ENCODE measurements around the gene NTN3. TPM values are rescaled to one million over a fixed set of nuclear protein-coding genes. Genes with fewer than 3 reads are reported as not detected.

The NTN3 gene
- total and polyA plus RNA-seq, 9 donors = 0.12 to 0.34 (median 0.19) TPM; not detected in 5

Small RNAs within 50 kb of the gene (microRNA-seq; reads per million reads assigned to microRNA genes)
- 0 reads per million in 3 donors for gene MIR6767
- gene MIR6768 = 0 reads per million in 3 donors

Small RNAs within 50 kb of the gene (small RNA-seq; reads per million reads assigned to genes)
- gene AC093525.1 = not detected
- not detected for gene MIR6768

Other genes with a start within 250 kb of the NTN3 start
- gene E4F1, start 247.7 kb upstream of the NTN3 start, total RNA-seq = 10 to 100 TPM; 18.3 to 26.2 (median 22.7) TPM
- gene E4F1, start 247.7 kb upstream of the NTN3 start, polyA plus RNA-seq = 10 to 100 TPM in 1 of 2 donors, under 1 TPM in 1; 0.58 to 23.5 TPM
- gene DNASE1L2, start 234.9 kb upstream of the NTN3 start, total RNA-seq = 1 to 10 TPM in 1 of 7 donors, under 1 TPM in 6; 0.37 to 1.1 (median 0.75) TPM
- under 1 TPM in 1 of 2 donors, not detected in 1; 0.69 TPM for gene DNASE1L2, start 234.9 kb upstream of the NTN3 start, polyA plus RNA-seq
- gene ECI1, start 219.7 kb upstream of the NTN3 start, total RNA-seq = 10 to 100 TPM; 39.0 to 66.3 (median 51.3) TPM
- 10 to 100 TPM in 1 of 2 donors, 1 to 10 TPM in 1; 3.1 to 48.1 TPM for gene ECI1, start 219.7 kb upstream of the NTN3 start, polyA plus RNA-seq
- gene RNPS1, start 203.2 kb upstream of the NTN3 start, total RNA-seq = 100 to 1,000 TPM in 6 of 7 donors, 10 to 100 TPM in 1; 78.0 to 172 (median 153) TPM
- gene RNPS1, start 203.2 kb upstream of the NTN3 start, polyA plus RNA-seq = 100 to 1,000 TPM in 1 of 2 donors, 10 to 100 TPM in 1; 85.2 to 138 TPM
- gene ABCA3, start 130.6 kb upstream of the NTN3 start, total RNA-seq = 10 to 100 TPM in 2 of 7 donors, 1 to 10 TPM in 5; 2.0 to 11.3 (median 6.9) TPM
- gene ABCA3, start 130.6 kb upstream of the NTN3 start, polyA plus RNA-seq = 1 to 10 TPM; 2.7 to 6.9 TPM
- 1 to 10 TPM; 1.4 to 2.5 (median 2.0) TPM for gene CCNF, start 41.9 kb upstream of the NTN3 start, total RNA-seq
- 1 to 10 TPM in 1 of 2 donors, under 1 TPM in 1; 0.87 to 1.1 TPM for gene CCNF, start 41.9 kb upstream of the NTN3 start, polyA plus RNA-seq
- gene TEDC2, start 11.2 kb upstream of the NTN3 start, total RNA-seq = 1 to 10 TPM in 3 of 7 donors, under 1 TPM in 2, not detected in 2; 0.38 to 2.0 (median 1.4) TPM
- gene TEDC2, start 11.2 kb upstream of the NTN3 start, polyA plus RNA-seq = 1 to 10 TPM in 1 of 2 donors, not detected in 1; 1.2 TPM
- gene TBC1D24, start 3.8 kb downstream of the NTN3 start, total RNA-seq = 1 to 10 TPM; 2.5 to 8.1 (median 6.7) TPM
- 1 to 10 TPM; 1.9 to 2.3 TPM for gene TBC1D24, start 3.8 kb downstream of the NTN3 start, polyA plus RNA-seq
- gene ATP6V0C, start 42.7 kb downstream of the NTN3 start, total RNA-seq = 100 to 1,000 TPM in 5 of 7 donors, 10 to 100 TPM in 2; 34.8 to 143 (median 119) TPM
- 100 to 1,000 TPM in 1 of 2 donors, 10 to 100 TPM in 1; 82.6 to 119 TPM for gene ATP6V0C, start 42.7 kb downstream of the NTN3 start, polyA plus RNA-seq
- 10 to 100 TPM; 14.5 to 28.7 (median 26.9) TPM for gene AMDHD2, start 49.1 kb downstream of the NTN3 start, total RNA-seq
- 10 to 100 TPM in 1 of 2 donors, under 1 TPM in 1; 0.47 to 25.6 TPM for gene AMDHD2, start 49.1 kb downstream of the NTN3 start, polyA plus RNA-seq
- gene CEMP1, start 60.1 kb downstream of the NTN3 start, total RNA-seq = 1 to 10 TPM in 1 of 7 donors, under 1 TPM in 3, not detected in 3; 0.36 to 1.0 (median 0.41) TPM
- gene CEMP1, start 60.1 kb downstream of the NTN3 start, polyA plus RNA-seq = under 1 TPM in 1 of 2 donors, not detected in 1; 0.33 TPM
- gene PDPK1, start 66.7 kb downstream of the NTN3 start, total RNA-seq = 10 to 100 TPM; 19.1 to 53.2 (median 37.4) TPM
- gene PDPK1, start 66.7 kb downstream of the NTN3 start, polyA plus RNA-seq = 10 to 100 TPM; 14.6 to 27.2 TPM
- 10 to 100 TPM; 12.4 to 19.8 (median 14.3) TPM for gene KCTD5, start 211.2 kb downstream of the NTN3 start, total RNA-seq
- gene KCTD5, start 211.2 kb downstream of the NTN3 start, polyA plus RNA-seq = 10 to 100 TPM; 12.2 to 12.4 TPM
- 1 to 10 TPM in 3 of 7 donors, under 1 TPM in 4; 0.46 to 1.3 (median 0.92) TPM for gene PRSS27, start 248.9 kb downstream of the NTN3 start, total RNA-seq
- 1 to 10 TPM in 1 of 2 donors, not detected in 1; 1.3 TPM for gene PRSS27, start 248.9 kb downstream of the NTN3 start, polyA plus RNA-seq